GM21423 (cell line): ENCODE results near the gene GYS1.
"Not testable (repeated sequence)": the region's sequence is repeated elsewhere in the genome, so short reads cannot be mapped to it uniquely, and the experiment has no call there.

Experiments used
- ATAC-seq: cut with Tn5 transposase; IDR thresholded peaks from one replicate; pipeline ENCODE4 v1.9.1; 2021; ENCODE audit warnings: mild to moderate bottlenecking, moderate library complexity; ENCODE audit not compliant: unreplicated experiment

The GYS1 gene

GRCh38 chr19:48946463-48947257, 46.4 kb downstream of the GYS1 start:
- ATAC-seq: no peak

- ATAC-seq: no peak
Observed at GRCh38 chr19:48945817-48946216, 47.3 kb downstream of the GYS1 start.

GRCh38 chr19:48945415-48945814, 47.7 kb downstream of the GYS1 start:
- ATAC-seq: no peak

GRCh38 chr19:48943081-48943480, 50.0 kb downstream of the GYS1 start:
- no peak for ATAC-seq

- ATAC-seq: no peak
Observed at GRCh38 chr19:48940902-48941301, 52.2 kb downstream of the GYS1 start.

DNA sequence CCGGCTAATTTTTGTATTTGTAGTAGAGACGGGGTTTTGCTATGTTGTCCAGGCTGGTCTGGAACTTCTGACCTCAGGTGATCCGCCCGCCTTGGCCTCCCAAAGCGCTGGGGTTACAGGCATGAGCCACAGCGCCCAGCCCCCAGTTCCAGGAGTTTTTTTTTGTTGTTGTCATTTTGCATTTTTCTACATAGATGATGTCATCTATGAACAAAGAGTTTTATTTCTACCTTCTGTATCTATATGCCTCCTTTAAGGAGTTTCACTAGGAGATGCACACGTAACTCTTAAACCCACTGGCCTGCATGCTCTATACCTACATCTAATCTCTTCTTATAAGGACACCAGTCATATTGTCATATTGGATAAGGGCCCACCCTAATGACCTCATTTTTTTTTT, 54.9 kb downstream of the GYS1 start:
- no peak for ATAC-seq

GRCh38 chr19:48935864-48936263, 57.2 kb downstream of the GYS1 start:
- no peak for ATAC-seq

- no peak for ATAC-seq
Observed at GRCh38 chr19:48934837-48935236, 58.3 kb downstream of the GYS1 start.

- ATAC-seq: peak; percentile 52
Observed at GRCh38 chr19:48933382-48933932, 59.7 kb downstream of the GYS1 start, which contains the start of gene DHDH. Gene DHDH (plus strand): TSS chr19:48933699. CDS start chr19:48933722, 23 bp downstream.

DNA sequence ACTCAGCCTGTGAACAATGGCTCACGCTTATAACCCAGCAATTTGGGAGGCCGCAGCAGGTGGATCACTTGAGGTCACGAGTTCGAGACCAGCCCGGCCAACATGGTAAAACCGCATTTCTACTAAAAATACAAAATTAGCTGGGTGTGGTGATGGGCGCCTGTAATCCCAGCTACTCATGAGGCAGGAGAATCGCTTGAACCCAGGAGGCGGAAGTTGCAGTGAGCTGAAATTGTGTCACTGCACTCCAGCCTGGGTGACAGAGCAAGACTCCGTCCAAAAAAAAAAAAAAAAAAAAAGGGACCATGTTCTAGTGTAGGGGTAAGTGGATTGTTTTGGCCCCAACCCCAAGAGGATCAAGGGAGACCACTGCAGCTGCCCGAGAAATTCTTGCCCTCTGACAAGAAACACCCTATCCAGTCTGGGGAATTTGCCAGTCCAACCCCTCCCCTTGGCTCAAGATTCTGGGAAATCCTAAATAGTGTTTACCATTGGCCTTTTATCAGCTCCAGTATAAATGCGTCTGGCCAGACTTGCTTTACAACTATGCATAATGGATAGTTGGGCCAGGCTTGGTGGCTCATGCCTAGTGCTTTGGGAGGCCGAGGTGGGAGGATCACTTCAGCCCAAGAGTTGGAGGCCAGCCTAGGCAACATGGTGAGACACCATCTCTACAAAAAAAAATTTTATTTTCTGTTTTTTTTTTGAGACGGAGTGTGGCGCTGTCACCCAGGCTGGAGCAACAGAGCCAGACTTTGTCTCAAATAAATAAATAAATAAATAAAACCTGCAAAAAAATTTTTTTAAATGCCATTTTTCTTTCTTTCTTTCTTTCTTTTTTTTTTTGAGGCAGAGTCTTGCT, 64.7 kb downstream of the GYS1 start:
- no peak for ATAC-seq

- not testable (repeated sequence) for ATAC-seq
Observed at GRCh38 chr19:48927692-48928091, 65.4 kb downstream of the GYS1 start.

GRCh38 chr19:48926909-48927308, 66.2 kb downstream of the GYS1 start:
- no peak for ATAC-seq

GRCh38 chr19:48925890-48926289, 67.2 kb downstream of the GYS1 start:
- ATAC-seq: not testable (repeated sequence)

- no peak for ATAC-seq
Observed at GRCh38 chr19:48925240-48925843, 67.8 kb downstream of the GYS1 start.

DNA sequence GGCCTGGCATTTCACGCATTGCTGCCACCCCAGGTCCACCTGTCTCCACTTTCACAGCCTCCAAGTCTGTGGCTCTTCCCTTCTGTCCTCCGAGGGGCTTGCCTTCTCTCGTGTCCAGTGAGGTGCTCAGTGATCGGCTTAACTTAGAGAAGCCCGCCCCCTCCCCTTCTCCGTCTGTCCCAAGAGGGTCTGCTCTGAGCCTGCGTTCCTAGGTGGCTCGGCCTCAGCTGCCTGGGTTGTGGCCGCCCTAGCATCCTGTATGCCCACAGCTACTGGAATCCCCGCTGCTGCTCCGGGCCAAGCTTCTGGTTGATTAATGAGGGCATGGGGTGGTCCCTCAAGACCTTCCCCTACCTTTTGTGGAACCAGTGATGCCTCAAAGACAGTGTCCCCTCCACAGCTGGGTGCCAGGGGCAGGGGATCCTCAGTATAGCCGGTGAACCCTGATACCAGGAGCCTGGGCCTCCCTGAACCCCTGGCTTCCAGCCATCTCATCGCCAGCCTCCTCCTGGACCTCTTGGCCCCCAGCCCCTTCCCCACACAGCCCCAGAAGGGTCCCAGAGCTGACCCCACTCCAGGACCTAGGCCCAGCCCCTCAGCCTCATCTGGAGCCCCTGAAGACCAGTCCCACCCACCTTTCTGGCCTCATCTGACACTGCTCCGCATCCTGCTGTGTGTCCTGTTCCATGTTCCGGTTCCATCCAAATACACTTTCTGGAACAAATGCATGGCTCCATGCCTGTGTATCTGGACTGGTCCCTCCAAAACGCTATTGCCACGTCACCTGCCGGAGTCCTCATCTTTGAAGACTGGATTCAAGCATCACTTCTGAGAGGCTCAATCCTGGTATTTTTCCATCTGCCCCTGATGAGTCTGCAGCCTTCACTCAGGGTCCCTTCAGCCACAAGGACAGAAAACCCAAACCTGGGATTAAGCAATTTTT, 70.3 kb downstream of the GYS1 start:
- no peak for ATAC-seq

DNA sequence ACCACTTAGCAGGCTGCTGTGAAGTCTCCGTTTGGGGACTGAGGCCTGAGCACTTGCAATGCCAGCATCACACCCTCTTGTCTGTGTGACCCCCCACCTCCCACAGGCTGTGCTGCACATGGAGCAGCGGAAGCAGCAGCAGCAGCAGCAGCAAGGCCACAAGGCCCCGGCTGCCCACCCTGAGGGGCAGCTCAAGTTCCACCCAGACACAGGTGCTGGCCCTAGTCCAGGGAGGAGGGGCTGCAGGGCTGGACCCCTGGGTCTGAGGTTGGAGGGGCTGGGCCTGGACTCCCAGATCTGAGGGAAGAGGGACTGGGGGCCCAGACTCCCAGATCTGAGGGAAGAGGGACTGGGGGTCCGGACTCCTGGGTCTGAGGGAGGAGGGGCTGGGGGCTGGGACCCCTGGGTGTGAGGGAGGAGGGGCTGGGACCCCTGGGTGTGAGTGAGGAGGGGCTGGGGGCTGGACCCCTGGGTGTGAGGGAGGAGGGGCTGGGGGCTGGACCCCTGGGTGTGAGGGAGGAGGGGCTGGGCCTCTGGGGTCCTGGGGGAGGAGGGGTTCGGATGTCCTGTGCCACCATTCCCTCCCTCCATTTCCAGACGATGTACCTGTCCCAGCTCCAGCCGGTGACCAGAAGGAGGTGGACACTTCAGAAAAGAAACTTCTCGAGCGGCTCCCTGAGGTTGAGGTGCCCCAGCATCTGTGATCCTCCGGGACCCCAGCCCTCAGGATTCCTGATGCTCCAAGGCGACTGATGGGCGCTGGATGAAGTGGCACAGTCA, 71.2 kb downstream of the GYS1 start:
- ATAC-seq: no peak

- no peak for ATAC-seq
Observed at GRCh38 chr19:48920949-48921348, 72.2 kb downstream of the GYS1 start.

DNA sequence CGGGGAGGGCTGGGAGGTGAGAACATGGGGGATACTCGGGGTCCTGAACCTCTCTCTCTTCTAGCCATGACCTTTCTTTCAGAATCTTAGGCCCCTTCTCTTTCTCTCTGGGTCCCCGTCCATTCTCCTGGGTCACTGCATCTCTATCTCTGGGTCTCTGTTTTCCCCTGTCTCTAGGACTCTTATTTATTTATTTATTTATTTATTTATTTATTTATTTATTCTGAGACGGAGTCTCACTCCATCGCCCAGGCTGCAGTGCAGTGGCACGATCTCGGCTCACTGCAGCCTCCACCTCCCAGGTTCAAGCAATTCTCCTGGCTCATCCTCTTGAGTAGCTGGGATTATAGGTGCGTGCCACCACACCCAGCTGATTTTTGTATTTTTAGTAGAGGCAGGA, 73.8 kb downstream of the GYS1 start:
- not testable (repeated sequence) for ATAC-seq

- ATAC-seq: no peak
Observed at GRCh38 chr19:48918801-48919247, 74.3 kb downstream of the GYS1 start.
